Fibroblast of lung (primary cell): Measurements from ENCODE around the gene PSMD8.

Source experiments
- CTCF ChIP-seq, 2 donors: IDR thresholded peaks in 1 of 2; conservative IDR thresholded peaks in 1 of 2; 1 replicate in 1 of 2; 2 replicates in 1 of 2; pipeline ENCODE4 v1.5.1; 2011 to 2012; ENCODE audit warnings: low read length in 2 of 2, control low read depth in 1 of 2, inconsistent platforms in 1 of 2, low read depth in 1 of 2, mild to moderate bottlenecking in 1 of 2
- EZH2 ChIP-seq: IDR thresholded peaks from 2 replicates; pipeline ENCODE4 v1.5.1; 2012; ENCODE audit warnings: low read length, control low read depth, mild to moderate bottlenecking; ENCODE audit errors: missing control alignments

- no peak for TF ChIP-seq CTCF (conservative IDR thresholded peaks at IDR 0.05 in 1 of 2, IDR thresholded peaks at IDR 0.05 in 1 of 2; ENCODE audit: low read depth in 1 of 2, low read length in 2 of 2)
- TF ChIP-seq EZH2, result no peak
These were observed 25.2 kb downstream of the PSMD8 start for GRCh38 chr19:38399537-38399936.
